DND-41 (cell line): ENCODE results near the gene CYP46A1.

Source experiments
- EZH2 ChIP-seq: IDR thresholded peaks from 3 replicates; pipeline ENCODE4 v1.6.1; 2012; ENCODE audit warnings: borderline replicate concordance, low read depth, mild to moderate bottlenecking, moderate library complexity, low read length, inconsistent platforms; ENCODE audit not compliant: severe bottlenecking
- TF ChIP-seq, protein P1 (sequence below): IDR thresholded peaks from 2 replicates; pipeline ENCODE4 v1.5.1; 2012; ENCODE audit warnings: borderline replicate concordance, low read length, moderate library complexity, mild to moderate bottlenecking; ENCODE audit not compliant: poor library complexity, severe bottlenecking; ENCODE audit errors: extremely low read depth

DNA sequence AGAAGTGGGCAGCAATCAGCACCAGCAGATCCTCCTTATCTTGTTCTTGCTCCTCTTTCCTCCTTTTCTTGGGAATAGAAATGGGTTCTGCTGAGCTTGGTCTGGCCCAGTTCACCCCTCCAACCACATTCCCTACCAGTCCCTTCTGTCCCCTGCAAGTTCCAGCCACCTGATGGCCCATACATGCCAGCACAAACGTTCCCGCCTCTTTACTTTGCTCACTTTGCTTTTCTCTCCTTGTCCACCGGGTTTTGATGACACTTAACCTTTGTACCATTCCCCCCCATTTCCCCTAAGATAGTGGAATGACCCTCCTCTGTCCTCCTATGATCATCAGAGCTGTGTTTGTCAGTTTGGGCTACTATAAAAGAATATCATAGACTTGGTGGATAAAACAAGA, 85.7 kb downstream of the CYP46A1 start:
- TF ChIP-seq, protein P1, sequence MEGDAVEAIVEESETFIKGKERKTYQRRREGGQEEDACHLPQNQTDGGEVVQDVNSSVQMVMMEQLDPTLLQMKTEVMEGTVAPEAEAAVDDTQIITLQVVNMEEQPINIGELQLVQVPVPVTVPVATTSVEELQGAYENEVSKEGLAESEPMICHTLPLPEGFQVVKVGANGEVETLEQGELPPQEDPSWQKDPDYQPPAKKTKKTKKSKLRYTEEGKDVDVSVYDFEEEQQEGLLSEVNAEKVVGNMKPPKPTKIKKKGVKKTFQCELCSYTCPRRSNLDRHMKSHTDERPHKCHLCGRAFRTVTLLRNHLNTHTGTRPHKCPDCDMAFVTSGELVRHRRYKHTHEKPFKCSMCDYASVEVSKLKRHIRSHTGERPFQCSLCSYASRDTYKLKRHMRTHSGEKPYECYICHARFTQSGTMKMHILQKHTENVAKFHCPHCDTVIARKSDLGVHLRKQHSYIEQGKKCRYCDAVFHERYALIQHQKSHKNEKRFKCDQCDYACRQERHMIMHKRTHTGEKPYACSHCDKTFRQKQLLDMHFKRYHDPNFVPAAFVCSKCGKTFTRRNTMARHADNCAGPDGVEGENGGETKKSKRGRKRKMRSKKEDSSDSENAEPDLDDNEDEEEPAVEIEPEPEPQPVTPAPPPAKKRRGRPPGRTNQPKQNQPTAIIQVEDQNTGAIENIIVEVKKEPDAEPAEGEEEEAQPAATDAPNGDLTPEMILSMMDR: no peak
- no peak for TF ChIP-seq EZH2
